HT-29 (cell line): ENCODE results near the gene ADPRHL1. TPM values are rescaled to one million over a fixed set of nuclear protein-coding genes. Genes with fewer than 3 reads are reported as not detected.
"Not testable (repeated sequence)": the region's sequence is repeated elsewhere in the genome, so short reads cannot be mapped to it uniquely, and the experiment has no call there.

Experiments used
- DNase-seq: peaks from one replicate; pipeline ENCODE4 v3.0.0-alpha.2; 2015; ENCODE audit warnings: low spot score
- total RNA-seq: library from RNA; depleted of rRNA; stranded (reverse); fragments of >200 nt; shearing (Covaris generic); gene quantifications from 2 replicates; pipeline ENCODE4 v1.2.3, GENCODE V29; 2014

ADPRHL1 gene
- total RNA-seq, 1 experiment from 2014 or later = 3.3 TPM

GRCh38 chr13:113371061-113371460 is 82.2 kb downstream of the ADPRHL1 start:
- no peak for DNase-seq

- no peak for DNase-seq
Observed at GRCh38 chr13:113369881-113370280, 83.4 kb downstream of the ADPRHL1 start.

GRCh38 chr13:113369189-113369588 is 84.1 kb downstream of the ADPRHL1 start:
- DNase-seq = no peak

- DNase-seq = not testable (repeated sequence)
Observed at GRCh38 chr13:113368353-113368752, 84.9 kb downstream of the ADPRHL1 start.

GRCh38 chr13:113367771-113368170 is 85.5 kb downstream of the ADPRHL1 start:
- no peak for DNase-seq

GRCh38 chr13:113367020-113367560 is 86.2 kb downstream of the ADPRHL1 start:
- no peak for DNase-seq

GRCh38 chr13:113365971-113366588 is 87.2 kb downstream of the ADPRHL1 start:
- no peak for DNase-seq

GRCh38 chr13:113365583-113365970 is 87.7 kb downstream of the ADPRHL1 start:
- DNase-seq = no peak

- no peak for DNase-seq
Observed at GRCh38 chr13:113364901-113365582, 88.2 kb downstream of the ADPRHL1 start.

GRCh38 chr13:113364311-113364889 is 88.9 kb downstream of the ADPRHL1 start:
- DNase-seq = no peak

GRCh38 chr13:113361406-113361805 is 91.9 kb downstream of the ADPRHL1 start:
- no peak for DNase-seq

GRCh38 chr13:113360446-113360845 is 92.8 kb downstream of the ADPRHL1 start:
- no peak for DNase-seq

GRCh38 chr13:113359571-113359970 is 93.7 kb downstream of the ADPRHL1 start:
- no peak for DNase-seq

- DNase-seq = no peak
Observed at GRCh38 chr13:113358653-113359190, 94.6 kb downstream of the ADPRHL1 start.

GRCh38 chr13:113357529-113357928 is 95.8 kb downstream of the ADPRHL1 start:
- no peak for DNase-seq

GRCh38 chr13:113356596-113356995 is 96.7 kb downstream of the ADPRHL1 start:
- DNase-seq = no peak

- DNase-seq = no peak
Observed at GRCh38 chr13:113355621-113356020, 97.7 kb downstream of the ADPRHL1 start.

GRCh38 chr13:113354831-113355610 is 98.3 kb downstream of the ADPRHL1 start:
- DNase-seq = no peak

- DNase-seq = no peak
Observed at GRCh38 chr13:113353254-113353653, 100.0 kb downstream of the ADPRHL1 start.

GRCh38 chr13:113351514-113352026 is 101.7 kb downstream of the ADPRHL1 start:
- no peak for DNase-seq

GRCh38 chr13:113350938-113351335 is 102.4 kb downstream of the ADPRHL1 start:
- no peak for DNase-seq
